Astrocyte (in vitro differentiated cells and primary cell): ENCODE data around the gene PPFIBP1.

Source experiments
- EZH2 ChIP-seq: IDR thresholded peaks from 2 replicates; pipeline ENCODE4 v1.6.1; 2012; ENCODE audit warnings: mild to moderate bottlenecking, low read length, inconsistent platforms; ENCODE audit not compliant: insufficient read depth
- TF ChIP-seq, protein P1 (sequence below): IDR thresholded peaks from 2 replicates; pipeline ENCODE4 v1.5.1; 2011; ENCODE audit warnings: low read depth, mild to moderate bottlenecking, inconsistent platforms, low read length, moderate library complexity; ENCODE audit not compliant: insufficient read depth

DNA sequence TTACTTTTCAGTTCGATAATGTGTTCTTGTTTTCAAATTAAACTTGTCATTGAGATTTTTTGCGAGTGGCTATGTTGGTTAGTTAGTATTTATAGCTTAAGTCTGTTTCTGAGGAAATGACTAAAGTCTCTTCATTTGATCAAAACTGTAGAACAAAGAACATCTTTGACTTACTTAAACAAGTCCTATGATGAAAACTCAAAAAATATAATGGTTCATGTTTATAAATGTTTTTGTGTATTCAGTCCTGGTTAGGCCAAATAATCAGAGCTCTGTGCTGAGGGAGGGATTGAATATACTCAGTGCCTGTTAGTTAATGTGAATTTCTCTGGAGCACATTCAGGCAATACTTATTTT is 51.7 kb downstream of the PPFIBP1 start:
- TF ChIP-seq, protein P1, sequence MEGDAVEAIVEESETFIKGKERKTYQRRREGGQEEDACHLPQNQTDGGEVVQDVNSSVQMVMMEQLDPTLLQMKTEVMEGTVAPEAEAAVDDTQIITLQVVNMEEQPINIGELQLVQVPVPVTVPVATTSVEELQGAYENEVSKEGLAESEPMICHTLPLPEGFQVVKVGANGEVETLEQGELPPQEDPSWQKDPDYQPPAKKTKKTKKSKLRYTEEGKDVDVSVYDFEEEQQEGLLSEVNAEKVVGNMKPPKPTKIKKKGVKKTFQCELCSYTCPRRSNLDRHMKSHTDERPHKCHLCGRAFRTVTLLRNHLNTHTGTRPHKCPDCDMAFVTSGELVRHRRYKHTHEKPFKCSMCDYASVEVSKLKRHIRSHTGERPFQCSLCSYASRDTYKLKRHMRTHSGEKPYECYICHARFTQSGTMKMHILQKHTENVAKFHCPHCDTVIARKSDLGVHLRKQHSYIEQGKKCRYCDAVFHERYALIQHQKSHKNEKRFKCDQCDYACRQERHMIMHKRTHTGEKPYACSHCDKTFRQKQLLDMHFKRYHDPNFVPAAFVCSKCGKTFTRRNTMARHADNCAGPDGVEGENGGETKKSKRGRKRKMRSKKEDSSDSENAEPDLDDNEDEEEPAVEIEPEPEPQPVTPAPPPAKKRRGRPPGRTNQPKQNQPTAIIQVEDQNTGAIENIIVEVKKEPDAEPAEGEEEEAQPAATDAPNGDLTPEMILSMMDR, result no peak
- no peak for TF ChIP-seq EZH2
